Adipose tissue (tissue), 3 donors: ENCODE results near the gene SLC30A7. TPM values are rescaled to one million over a fixed set of nuclear protein-coding genes. Genes with fewer than 3 reads are reported as not detected.
"Not testable (repeated sequence)": the region's sequence is repeated elsewhere in the genome, so short reads cannot be mapped to it uniquely, and the experiment has no call there.

Experiments
- H3K27ac ChIP-seq: one replicate; pipeline ENCODE4 v1.5.1; 2013; ENCODE audit warnings: low read depth, low read length
- WGBS, 3 donors: extraction: QIAGEN DNeasy Blood & Tissue Kit; methylation state at CpG; one replicate each; pipeline ENCODE4 v1.1.7; 2013; 5-methylcytosine and 5-hydroxymethylcytosine counted together
- polyA plus RNA-seq, 3 donors: library from polyadenylated mRNA; stranded (reverse); fragments of 200-250 nt; gene quantifications; one replicate each; pipeline ENCODE4 v1.2.3, GENCODE V29; 2013
- donor health status: healthy with polysubstance abuse.
- donor health status: Bipolar disorder and iron deficiency.
- donor health status: healthy.

SLC30A7 gene
- polyA plus RNA-seq, 3 donors = 1.8 to 5.3 (median 2.8) TPM

GRCh38 chr1:100927276-100927675 lies 31.4 kb downstream of the SLC30A7 start:
- 44 to 67% (median 51%) methylated on average over 2 of the region's 2 CpGs for WGBS, 3 donors
- no peak overlapping the region for H3K27ac ChIP-seq

DNA sequence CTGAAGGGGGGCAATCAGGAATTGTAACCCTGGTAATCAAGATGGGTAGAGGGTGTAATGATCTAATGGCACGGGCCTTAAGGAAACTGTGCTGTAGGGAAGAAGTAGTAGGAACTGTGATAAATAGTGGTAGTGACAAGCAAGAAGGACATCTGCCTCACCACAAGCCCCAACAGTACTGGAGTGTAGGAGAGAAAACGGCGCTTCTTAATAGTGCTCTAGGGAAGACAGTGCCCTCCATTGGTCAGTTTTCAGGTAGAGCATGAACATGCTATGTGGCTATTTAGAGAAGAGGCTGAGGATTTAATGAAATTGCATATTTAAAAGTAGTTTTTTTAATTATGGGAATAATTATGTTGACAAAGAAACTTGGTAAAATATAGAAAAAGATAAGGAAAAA lies 32.2 kb downstream of the SLC30A7 start:
- H3K27ac ChIP-seq = no peak overlapping the region
- 79 to 85% (median 83%) methylated on average over 3 of the region's 3 CpGs for WGBS, 3 donors

DNA sequence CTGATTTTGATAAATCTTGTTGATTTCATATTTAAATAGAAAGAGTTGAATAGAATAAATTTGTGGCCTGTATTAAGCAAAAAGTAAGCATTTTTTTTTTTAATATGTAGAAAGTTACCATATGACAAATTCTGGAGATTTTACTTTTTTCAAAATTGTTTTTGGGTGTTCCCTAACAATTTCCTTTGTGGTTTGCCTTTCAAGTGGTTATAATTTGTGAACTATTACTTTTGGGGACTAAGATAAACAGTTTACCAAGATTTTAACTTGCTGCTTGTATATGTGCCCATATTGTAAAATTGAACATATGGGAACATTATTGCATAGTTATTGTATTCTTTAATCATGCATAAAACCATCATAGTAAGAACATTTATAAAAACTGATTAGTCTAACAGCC lies 34.6 kb downstream of the SLC30A7 start:
- H3K27ac ChIP-seq = no peak overlapping the region

DNA sequence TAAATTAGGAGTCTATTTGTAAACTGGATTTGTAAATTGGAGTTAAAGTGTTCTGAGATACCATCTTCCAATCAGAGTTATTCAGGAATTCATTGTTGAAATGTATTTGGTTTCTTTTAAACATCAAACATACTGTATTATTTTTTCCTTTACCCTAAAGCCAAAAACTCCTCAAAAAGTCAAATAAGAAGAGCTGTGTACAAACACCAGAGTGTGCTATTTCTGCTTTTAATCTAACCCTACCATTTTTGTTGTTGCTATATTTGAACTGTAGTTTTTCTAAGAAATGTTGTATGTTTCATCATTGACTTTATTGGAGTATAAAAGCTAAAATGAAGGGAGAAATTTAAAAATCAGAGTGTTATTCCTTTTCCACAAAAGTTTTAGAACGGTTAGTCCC lies 35.8 kb downstream of the SLC30A7 start:
- no peak overlapping the region for H3K27ac ChIP-seq
- 93 to 97% (median 96%) methylated on average over 1 of the region's 1 CpG for WGBS, 3 donors

DNA sequence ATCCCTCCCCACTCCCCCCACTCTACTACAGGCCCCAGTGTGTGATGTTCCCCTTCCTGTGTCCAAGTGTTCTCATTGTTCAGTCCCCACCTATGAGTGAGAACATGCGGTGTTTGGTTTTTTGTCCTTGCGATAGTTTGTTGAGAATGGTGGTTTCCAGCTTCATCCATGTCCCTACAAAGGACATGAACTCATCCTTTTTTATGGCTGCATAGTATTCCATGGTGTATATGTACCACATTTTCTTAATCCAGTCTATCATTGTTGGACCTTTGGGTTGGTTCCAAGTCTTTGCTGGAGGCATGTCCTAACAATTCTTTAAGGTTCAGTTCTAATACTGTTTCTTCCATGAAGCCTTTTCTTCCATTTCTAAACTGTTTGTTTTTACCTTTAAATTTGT lies 37.7 kb downstream of the SLC30A7 start:
- not testable (repeated sequence) for H3K27ac ChIP-seq
- 97 to 100% (median 98%) methylated on average over 2 of the region's 2 CpGs for WGBS, 3 donors

GRCh38 chr1:100936194-100936967 lies 40.5 kb downstream of the SLC30A7 start:
- H3K27ac ChIP-seq = no peak overlapping the region

- 73 to 95% (median 77%) methylated on average over 1 of the region's 1 CpG for WGBS, 3 donors
- no peak overlapping the region for H3K27ac ChIP-seq
Observed at GRCh38 chr1:100941098-100941527, 45.2 kb downstream of the SLC30A7 start.

- no peak overlapping the region for H3K27ac ChIP-seq
- WGBS, 3 donors = 93 to 94% (median 93%) methylated on average over 9 of the region's 9 CpGs
Observed at GRCh38 chr1:100941580-100942216, 45.8 kb downstream of the SLC30A7 start.

DNA sequence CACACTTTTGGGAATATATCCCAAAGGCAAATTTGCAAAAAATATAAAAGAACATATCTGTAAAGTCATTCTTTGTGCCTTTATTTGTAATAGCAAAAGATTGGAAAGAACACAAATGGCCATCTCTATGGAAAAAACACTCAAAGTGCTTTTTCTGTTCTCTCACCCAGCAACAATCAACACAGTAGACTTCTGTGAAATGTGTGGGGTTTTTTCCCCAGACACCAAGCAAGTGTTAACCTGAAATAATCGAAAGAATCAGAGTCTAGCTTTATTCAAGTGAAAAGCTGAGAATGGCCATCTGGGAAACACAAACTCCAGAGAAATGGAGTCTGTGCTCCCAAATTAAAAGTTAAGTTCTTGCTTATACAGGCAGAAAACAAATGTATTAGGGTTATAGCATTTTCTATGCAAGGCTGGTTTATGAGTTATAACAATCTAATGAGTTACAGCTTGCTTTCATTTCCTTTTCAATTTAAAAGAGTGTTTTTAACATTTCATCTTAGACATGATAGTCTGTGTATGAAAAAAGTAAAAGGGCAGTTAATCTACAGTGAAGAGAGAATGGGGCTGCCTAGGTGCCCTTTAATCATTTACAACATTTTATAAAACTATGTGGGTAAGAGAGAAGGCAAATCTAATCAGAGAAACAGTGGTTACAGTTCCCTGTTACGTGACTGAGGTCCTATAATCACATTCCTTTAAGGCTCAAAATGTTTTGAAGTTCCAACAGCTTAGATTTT lies 46.6 kb downstream of the SLC30A7 start:
- H3K27ac ChIP-seq = no peak overlapping the region
- whole genome bisulfite sequencing, 3 donors = 84 to 94% (median 85%) methylated on average over 2 of the region's 2 CpGs

GRCh38 chr1:100943533-100943932 lies 47.6 kb downstream of the SLC30A7 start:
- 94 to 100% (median 98%) methylated on average over 1 of the region's 1 CpG for WGBS, 3 donors
- no peak overlapping the region for H3K27ac ChIP-seq

DNA sequence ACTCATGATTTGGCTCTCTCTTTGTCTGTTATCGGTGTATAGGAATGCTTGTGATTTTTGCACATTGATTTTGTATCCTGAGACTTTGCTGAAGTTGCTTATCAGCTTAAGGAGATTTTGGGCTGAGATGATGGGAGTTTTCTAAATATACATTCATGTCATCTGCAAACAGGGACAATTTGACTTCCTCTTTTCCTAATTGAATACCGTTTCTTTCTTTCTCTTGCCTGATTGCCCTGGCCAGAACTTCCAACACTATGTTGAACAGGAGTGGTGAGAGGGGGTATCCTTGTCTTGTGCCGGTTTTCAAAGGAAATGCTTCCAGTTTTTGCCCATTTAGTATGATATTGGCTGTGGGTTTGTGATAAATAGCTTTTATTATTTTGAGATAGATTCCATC lies 50.2 kb downstream of the SLC30A7 start:
- 84 to 93% (median 91%) methylated on average over 3 of the region's 3 CpGs for WGBS, 3 donors
- H3K27ac ChIP-seq = not testable (repeated sequence)

DNA sequence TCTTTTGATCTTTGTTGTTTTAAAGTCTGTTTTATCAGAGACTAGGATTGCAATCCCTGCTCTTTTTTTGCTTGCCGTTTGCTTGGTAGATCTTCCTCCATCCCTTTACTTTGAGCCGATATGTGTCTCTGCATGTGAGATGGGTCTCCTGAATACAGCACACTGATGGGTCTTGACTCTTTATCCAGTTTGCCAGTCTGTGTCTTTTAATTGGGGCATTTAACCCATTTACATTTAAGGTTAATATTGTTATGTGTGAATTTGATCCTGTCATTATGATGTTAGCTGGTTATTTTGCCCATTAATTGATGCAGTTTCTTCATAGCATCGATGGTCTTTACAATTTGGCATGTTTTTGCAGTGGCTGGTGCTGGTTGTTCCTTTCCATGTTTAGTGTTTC lies 51.9 kb downstream of the SLC30A7 start:
- 93 to 100% (median 100%) methylated on average over 3 of the region's 3 CpGs for WGBS, 3 donors

DNA sequence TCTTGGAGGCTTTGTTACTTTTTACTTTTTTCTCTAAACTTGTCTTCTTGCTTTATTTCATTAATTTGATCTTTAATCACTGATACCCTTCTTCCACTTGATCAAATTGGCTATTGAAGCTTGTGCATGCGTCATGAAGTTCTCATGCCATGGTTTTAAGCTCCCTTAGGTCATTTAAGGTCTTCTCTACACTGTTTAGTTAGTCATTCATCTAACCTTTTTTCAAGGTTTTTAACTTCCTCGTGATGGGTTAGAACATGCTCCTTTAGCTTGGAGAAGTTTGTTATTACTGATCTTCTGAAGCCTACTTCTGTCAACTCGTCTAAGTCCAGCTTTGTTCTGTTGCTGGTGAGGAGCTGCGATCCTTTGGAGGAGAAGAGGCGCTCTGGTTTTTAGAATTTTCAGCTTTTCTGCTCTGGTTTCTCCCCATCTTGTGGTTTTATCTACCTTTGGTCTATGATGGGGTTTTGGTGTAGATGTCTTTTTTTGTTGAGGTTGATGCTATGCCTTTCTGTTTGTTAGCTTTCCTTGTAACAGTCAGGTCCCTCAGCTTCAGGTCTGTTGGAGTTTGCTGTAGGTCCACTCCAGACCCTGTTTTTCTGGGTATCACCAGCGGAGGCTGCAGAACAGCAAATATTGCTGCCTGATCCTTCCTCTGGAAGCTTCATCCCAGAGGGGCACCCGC lies 53.0 kb downstream of the SLC30A7 start:
- 90 to 94% (median 93%) methylated on average over 7 of the region's 7 CpGs for WGBS, 3 donors
- H3K27ac ChIP-seq = not testable (repeated sequence)

More for the DNA sequence above, 51.9 kb downstream of the SLC30A7 start:
- not testable (repeated sequence) for H3K27ac ChIP-seq

DNA sequence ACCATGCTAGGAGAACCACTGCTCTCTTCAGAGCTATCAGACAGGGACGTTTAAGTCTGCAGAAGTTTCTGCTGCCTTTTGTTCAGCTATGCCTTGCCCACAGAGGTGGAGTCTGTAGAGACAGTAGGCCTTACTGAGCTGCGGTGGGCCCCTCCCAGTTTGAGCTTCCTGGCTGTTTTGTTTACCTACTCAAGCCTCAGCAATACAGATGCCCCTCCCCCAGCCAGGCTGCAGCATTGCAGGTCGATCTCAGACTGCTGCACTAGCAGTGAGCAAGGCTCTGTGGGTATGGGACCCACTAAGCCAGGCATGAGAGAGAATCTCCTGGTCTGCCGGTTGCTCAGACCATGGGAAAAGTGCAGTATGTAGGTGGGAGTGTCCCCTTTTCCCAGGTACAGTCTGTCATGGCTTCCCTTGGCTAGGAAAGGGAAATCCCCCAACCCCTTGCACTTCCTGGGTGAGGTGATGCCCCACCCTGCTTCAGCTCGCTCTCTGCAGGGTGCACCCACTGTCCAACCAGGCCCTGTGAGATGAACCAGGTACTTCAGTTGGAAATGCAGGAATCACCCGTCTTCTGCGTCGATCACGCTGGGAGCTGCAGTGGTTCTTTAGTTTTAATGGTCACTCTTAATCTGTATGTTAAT lies 53.7 kb downstream of the SLC30A7 start:
- not testable (repeated sequence) for H3K27ac ChIP-seq
- WGBS, 3 donors = 60 to 78% (median 77%) methylated on average over 9 of the region's 9 CpGs

DNA sequence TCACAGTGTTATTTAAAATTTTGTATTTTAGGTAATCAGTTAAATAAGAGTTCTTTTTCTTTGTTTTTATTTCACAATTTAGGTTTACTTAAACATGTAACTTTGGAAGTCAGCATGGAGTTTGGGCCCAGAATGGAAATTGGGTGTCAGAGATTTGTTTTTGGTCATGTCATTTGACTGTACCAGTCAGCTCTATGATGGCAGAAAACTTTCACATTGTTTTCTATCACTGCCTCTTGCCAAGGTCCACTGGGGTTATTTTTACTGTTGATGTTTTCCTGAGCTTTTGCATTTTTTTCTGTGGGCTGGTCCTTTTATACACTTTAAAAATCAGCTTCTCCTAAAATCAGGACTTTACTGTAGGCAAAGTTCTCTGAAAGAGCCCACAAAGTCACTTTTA lies 54.4 kb downstream of the SLC30A7 start:
- H3K27ac ChIP-seq = no peak overlapping the region

DNA sequence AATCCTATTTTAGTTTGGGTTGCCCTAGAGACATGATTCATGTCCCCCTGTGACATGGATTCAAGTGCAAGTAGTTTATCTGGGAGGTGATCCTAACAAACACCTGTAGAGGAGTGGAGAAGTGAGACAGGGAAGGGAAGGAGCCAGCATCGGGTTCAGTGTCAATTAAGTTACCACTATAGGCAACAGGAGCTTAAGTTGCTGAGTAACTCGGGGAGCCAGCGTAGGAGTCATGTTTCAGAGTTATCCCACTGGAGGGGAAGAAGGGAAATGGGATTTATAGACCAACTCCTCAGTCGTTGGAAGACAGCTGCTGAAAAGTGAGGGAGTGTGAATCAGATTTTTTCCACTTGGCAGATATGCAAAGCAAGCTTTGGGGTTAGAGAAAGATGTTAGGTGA lies 54.9 kb downstream of the SLC30A7 start:
- WGBS, 3 donors = 54 to 73% (median 58%) methylated on average over 4 of the region's 4 CpGs
- no peak overlapping the region for H3K27ac ChIP-seq

- no peak overlapping the region for H3K27ac ChIP-seq
- WGBS, 3 donors = 96 to 99% (median 96%) methylated on average over 4 of the region's 4 CpGs
Observed at GRCh38 chr1:100952104-100952745, 56.3 kb downstream of the SLC30A7 start.

GRCh38 chr1:100952970-100953369 lies 57.1 kb downstream of the SLC30A7 start:
- H3K27ac ChIP-seq = not testable (repeated sequence)
- 86 to 97% (median 92%) methylated on average over 1 of the region's 1 CpG for WGBS, 3 donors
